Gastrocnemius medialis (tissue), 4 donors: ENCODE results near the gene PACS2.

ENCODE experiments used
- CTCF ChIP-seq, 5 experiments: fragments of 450-650 bp in 3 of 5; fragments of 200-600 bp in 2 of 5; sonication (generic) in 2 of 5; IDR thresholded peaks in 4 of 5; conservative IDR thresholded peaks in 1 of 5; 1 replicate in 4 of 5; 2 replicates in 1 of 5; pipeline ENCODE4 v1.5.1; 2016 to 2019; ENCODE audit warnings: antibody characterized with exemption in 5 of 5, mild to moderate bottlenecking in 3 of 5, moderate library complexity in 3 of 5
- POLR2A ChIP-seq, 2 donors: fragments of 450-650 bp; IDR thresholded peaks; one replicate each; pipeline ENCODE4 v1.6.1; 2017; ENCODE audit warnings: antibody characterized with exemption in 2 of 2, mild to moderate bottlenecking in 2 of 2, moderate library complexity in 2 of 2

- no peak for TF ChIP-seq POLR2A (IDR thresholded peaks at IDR 0.05)
- no peak for TF ChIP-seq CTCF (IDR thresholded peaks at IDR 0.05 in 4 of 5, conservative IDR thresholded peaks at IDR 0.05 in 1 of 5)
Measured at GRCh38 chr14:105389534-105389933, 75.0 kb downstream of the PACS2 start.
